HG03097 (cell line): ENCODE data around the gene SLC4A2.
"Not testable (repeated sequence)": the region's sequence is repeated elsewhere in the genome, so short reads cannot be mapped to it uniquely, and the experiment has no call there.

Source experiments
- ATAC-seq: cut with Tn5 transposase; IDR thresholded peaks from one replicate; pipeline ENCODE4 v1.9.1; 2021; ENCODE audit not compliant: unreplicated experiment, low FRiP score

Gene SLC4A2

GRCh38 chr7:151059367-151060112, at the start of gene SLC4A2:
TSS of gene SLC4A2 (plus strand) at chr7:151059589. CDS start at chr7:151061988, 2,399 bp downstream.
- ATAC-seq, result no peak

- no peak for ATAC-seq
These were observed 49.4 kb upstream of the SLC4A2 start for GRCh38 chr7:151010037-151010306.

GRCh38 chr7:151010307-151011096, 48.9 kb upstream of the SLC4A2 start:
- no peak for ATAC-seq

- no peak for ATAC-seq
These were observed 48.3 kb upstream of the SLC4A2 start for GRCh38 chr7:151011097-151011409.

- ATAC-seq, result not testable (repeated sequence)
These were observed 47.8 kb upstream of the SLC4A2 start for GRCh38 chr7:151011616-151012015.

GRCh38 chr7:151012031-151012692, 47.2 kb upstream of the SLC4A2 start:
- no peak for ATAC-seq

- ATAC-seq, result no peak
These were observed 46.5 kb upstream of the SLC4A2 start for GRCh38 chr7:151012911-151013347.

GRCh38 chr7:151013356-151013732, 46.0 kb upstream of the SLC4A2 start:
- no peak for ATAC-seq

GRCh38 chr7:151013733-151014497, 45.5 kb upstream of the SLC4A2 start:
- ATAC-seq, result no peak

- no peak for ATAC-seq
These were observed 44.4 kb upstream of the SLC4A2 start for GRCh38 chr7:151014950-151015349.

GRCh38 chr7:151015967-151016366, 43.4 kb upstream of the SLC4A2 start:
- no peak for ATAC-seq

GRCh38 chr7:151016505-151016904, 42.9 kb upstream of the SLC4A2 start:
- no peak for ATAC-seq

GRCh38 chr7:151016942-151017341, 42.4 kb upstream of the SLC4A2 start:
- ATAC-seq, result no peak

- no peak for ATAC-seq
These were observed 41.9 kb upstream of the SLC4A2 start for GRCh38 chr7:151017370-151017952.

GRCh38 chr7:151017953-151018420, 41.4 kb upstream of the SLC4A2 start:
- ATAC-seq, result no peak

- no peak for ATAC-seq
These were observed 40.8 kb upstream of the SLC4A2 start for GRCh38 chr7:151018421-151019129.

- ATAC-seq, result no peak
These were observed 40.3 kb upstream of the SLC4A2 start for GRCh38 chr7:151019130-151019447.

GRCh38 chr7:151020231-151020630, 39.2 kb upstream of the SLC4A2 start:
- no peak for ATAC-seq

GRCh38 chr7:151023232-151023631, 36.2 kb upstream of the SLC4A2 start:
- ATAC-seq, result no peak

GRCh38 chr7:151024435-151025056, 34.8 kb upstream of the SLC4A2 start, which contains the start of gene ATG9B:
TSS of gene ATG9B (minus strand) at chr7:151024494. CDS start at chr7:151024423, 71 bp downstream.
- ATAC-seq, result no peak
